ENCODE data around the gene RSL1D1. TPM values are rescaled to one million over a fixed set of nuclear protein-coding genes. Genes with fewer than 3 reads are reported as not detected.
"Not testable (repeated sequence)": the region's sequence is repeated elsewhere in the genome, so short reads cannot be mapped to it uniquely, and the experiment has no call there.

Gene RSL1D1
- total RNA-seq, 3 donors from 2014 or later, result 150 to 219 (median 172) TPM

GRCh38 chr16:11836650-11837244 lies 14.6 kb downstream of the RSL1D1 start:
- TF ChIP-seq POLR2AphosphoS5 (IDR thresholded peaks at IDR 0.05) (no peak), POLR2A (IDR thresholded peaks at IDR 0.05) (no peak), CTCF (IDR thresholded peaks at IDR 0.05) (no peak)
- DNase-seq (ENCODE audit: low spot score in 2 of 2), result no peak
- H3K27me3 ChIP-seq, result no peaks in the 10 kb centered on the region
- H3K9me3 ChIP-seq, result no peaks in the 10 kb centered on the region
- intact Hi-C loops (cut with DNase I; ENCODE audit: low total_unique reads), result no loop called here
- H3K4me3 ChIP-seq, result no peak overlapping the region
- no peaks in the 10 kb centered on the region for H3K4me1 ChIP-seq
- H3K27ac ChIP-seq, result peak overlapping the region in 1 of 2 donors; percentile 32
- H3K36me3 ChIP-seq, result no peaks in the 10 kb centered on the region

GRCh38 chr16:11835891-11836649 lies 15.3 kb downstream of the RSL1D1 start:
- Histone ChIP-seq H3K36me3 (no peaks in the 10 kb centered on the region), H3K27ac (no peak overlapping the region), H3K9me3 (no peaks in the 10 kb centered on the region), H3K4me1 (no peaks in the 10 kb centered on the region), H3K4me3 (no peak overlapping the region), H3K27me3 (no peaks in the 10 kb centered on the region)
- TF ChIP-seq POLR2A (IDR thresholded peaks at IDR 0.05), result no peak
- TF ChIP-seq CTCF (IDR thresholded peaks at IDR 0.05), result no peak
- no peak for TF ChIP-seq POLR2AphosphoS5 (IDR thresholded peaks at IDR 0.05)
- no peak for DNase-seq (ENCODE audit: low spot score in 2 of 2)
- intact Hi-C loops (cut with DNase I; ENCODE audit: low total_unique reads), result no loop called here

- no peak overlapping the region for H3K27ac ChIP-seq
- DNase-seq (ENCODE audit: low spot score in 2 of 2), result no peak
Measured at GRCh38 chr16:11835309-11835708, 16.0 kb downstream of the RSL1D1 start.

GRCh38 chr16:11833951-11834695 lies 17.2 kb downstream of the RSL1D1 start:
- H3K27me3 ChIP-seq, result no peaks in the 10 kb centered on the region
- no peak overlapping the region for H3K4me3 ChIP-seq
- no peak for DNase-seq (ENCODE audit: low spot score in 2 of 2)
- TF ChIP-seq CTCF (IDR thresholded peaks at IDR 0.05) (no peak), POLR2A (IDR thresholded peaks at IDR 0.05) (no peak), POLR2AphosphoS5 (IDR thresholded peaks at IDR 0.05) (no peak)
- no peaks in the 10 kb centered on the region for H3K36me3 ChIP-seq
- no peaks in the 10 kb centered on the region for H3K4me1 ChIP-seq
- H3K27ac ChIP-seq, result no peak overlapping the region
- H3K9me3 ChIP-seq, result no peaks in the 10 kb centered on the region
- intact Hi-C loops (cut with DNase I; ENCODE audit: low total_unique reads), result no loop called here

More at GRCh38 chr16:11835309-11835708, 16.0 kb downstream of the RSL1D1 start:
- TF ChIP-seq CTCF (IDR thresholded peaks at IDR 0.05), result no peak
- TF ChIP-seq POLR2AphosphoS5 (IDR thresholded peaks at IDR 0.05), result no peak
- TF ChIP-seq POLR2A (IDR thresholded peaks at IDR 0.05), result no peak
- no peaks in the 10 kb centered on the region for H3K27me3 ChIP-seq
- H3K4me3 ChIP-seq, result no peak overlapping the region
- H3K4me1 ChIP-seq, result no peaks in the 10 kb centered on the region
- no peaks in the 10 kb centered on the region for H3K9me3 ChIP-seq
- no peaks in the 10 kb centered on the region for H3K36me3 ChIP-seq
- intact Hi-C loops (cut with DNase I; ENCODE audit: low total_unique reads), result no loop called here

GRCh38 chr16:11828696-11829095 lies 22.6 kb downstream of the RSL1D1 start:
- H3K27me3 ChIP-seq, result no peaks in the 10 kb centered on the region
- no peaks in the 10 kb centered on the region for H3K36me3 ChIP-seq
- no peak overlapping the region for H3K4me3 ChIP-seq
- TF ChIP-seq POLR2A (IDR thresholded peaks at IDR 0.05) (no peak), POLR2AphosphoS5 (IDR thresholded peaks at IDR 0.05) (no peak), CTCF (IDR thresholded peaks at IDR 0.05) (no peak)
- no peaks in the 10 kb centered on the region for H3K9me3 ChIP-seq
- DNase-seq (ENCODE audit: low spot score in 2 of 2), result no peak
- no peaks in the 10 kb centered on the region for H3K4me1 ChIP-seq
- no peak overlapping the region for H3K27ac ChIP-seq
- intact Hi-C loops (cut with DNase I; ENCODE audit: low total_unique reads), result no loop called here

- H3K4me1 ChIP-seq; H3K9me3 ChIP-seq; H3K4me3 ChIP-seq; H3K27ac ChIP-seq; H3K27me3 ChIP-seq; intact Hi-C loops (cut with DNase I; ENCODE audit: low total_unique reads); DNase-seq (ENCODE audit: low spot score in 2 of 2); H3K36me3 ChIP-seq: not testable (repeated sequence)
Measured at GRCh38 chr16:11825520-11826165, 25.7 kb downstream of the RSL1D1 start.
